Fibroblast of villous mesenchyme (primary cell): ENCODE results near the gene PPP6R3. TPM values are rescaled to one million over a fixed set of nuclear protein-coding genes. Genes with fewer than 3 reads are reported as not detected.
A peak's percentile ranks its signal among the peaks of the same experiment; 100 is the strongest.

Experiments used
- DNase-seq: peaks from one replicate; pipeline ENCODE4 v3.0.0-alpha.2; 2010; ENCODE audit warnings: low read depth
- H3K4me3 ChIP-seq: 2 replicates; pipeline ENCODE4 v1.5.1; 2011; ENCODE audit warnings: low read depth, mild to moderate bottlenecking, low read length
- CTCF ChIP-seq: IDR thresholded peaks from 2 replicates; pipeline ENCODE4 v1.5.1; 2012; ENCODE audit warnings: low read depth, mild to moderate bottlenecking, low read length; ENCODE audit not compliant: insufficient read depth
- total RNA-seq: library from RNA; depleted of rRNA; stranded (reverse); fragments of >200 nt; gene quantifications from 2 replicates; pipeline ENCODE4 v1.2.3, GENCODE V29; 2012

PPP6R3 gene
- total RNA-seq, 1 donor = 218 TPM

DNA sequence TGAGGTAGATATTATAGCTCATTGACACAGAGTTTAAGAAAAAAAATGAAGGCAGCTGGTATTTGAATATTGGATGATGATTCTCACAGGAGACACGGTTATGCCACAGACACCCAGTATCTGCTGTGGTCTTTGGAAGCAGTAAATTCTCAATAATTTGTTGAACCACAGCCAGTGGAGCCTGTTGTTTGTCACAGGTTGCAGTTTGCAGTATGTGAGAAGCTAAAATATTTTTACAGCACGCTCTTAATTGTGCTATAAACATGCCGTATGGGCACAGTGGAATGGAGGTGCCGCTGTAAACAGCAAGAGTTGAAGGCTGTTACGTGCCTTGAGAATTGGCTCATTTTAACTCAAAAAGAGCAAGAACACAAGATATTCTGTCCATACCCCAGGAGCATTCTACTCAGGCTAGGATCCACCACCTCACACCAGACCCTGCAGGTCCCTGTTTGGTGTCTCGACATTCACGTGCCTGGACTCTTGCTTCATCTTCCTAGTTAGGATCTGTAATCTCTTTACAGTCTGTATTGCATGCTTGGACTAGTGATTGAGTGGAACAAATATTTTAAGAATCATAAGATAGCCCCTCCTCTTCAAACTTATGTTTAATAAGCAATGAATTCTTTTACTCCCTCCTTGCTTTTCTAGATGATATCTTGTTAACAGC lies 129.1 kb downstream of the PPP6R3 start:
- no peak overlapping the region for H3K4me3 ChIP-seq
- peak; percentile 25 for DNase-seq
- no peak for TF ChIP-seq CTCF

DNA sequence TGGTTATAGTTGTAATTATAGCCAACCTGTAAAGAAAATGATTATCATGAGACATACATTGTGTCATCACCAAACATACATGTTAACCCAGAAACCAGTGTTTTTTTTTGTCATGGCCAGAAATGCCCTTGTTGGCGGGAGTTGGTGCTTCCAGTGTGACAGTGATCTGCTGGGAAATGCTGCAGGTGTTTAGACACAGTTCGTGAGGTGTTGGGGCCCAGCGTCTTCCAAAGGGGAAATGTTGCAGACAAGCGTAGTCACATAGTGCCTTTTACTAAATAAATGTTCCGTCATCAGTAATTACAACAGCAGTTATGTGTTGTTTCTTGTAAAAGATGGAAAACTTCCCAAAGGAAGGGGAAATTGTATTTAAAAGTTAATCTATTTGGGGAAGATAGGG lies 131.2 kb downstream of the PPP6R3 start:
- no peak for TF ChIP-seq CTCF
- no peak for DNase-seq
- H3K4me3 ChIP-seq = no peak overlapping the region

- H3K4me3 ChIP-seq = no peak overlapping the region
- DNase-seq = no peak
- TF ChIP-seq CTCF = no peak
These were observed 132.9 kb downstream of the PPP6R3 start for GRCh38 chr11:68593441-68593840.

DNA sequence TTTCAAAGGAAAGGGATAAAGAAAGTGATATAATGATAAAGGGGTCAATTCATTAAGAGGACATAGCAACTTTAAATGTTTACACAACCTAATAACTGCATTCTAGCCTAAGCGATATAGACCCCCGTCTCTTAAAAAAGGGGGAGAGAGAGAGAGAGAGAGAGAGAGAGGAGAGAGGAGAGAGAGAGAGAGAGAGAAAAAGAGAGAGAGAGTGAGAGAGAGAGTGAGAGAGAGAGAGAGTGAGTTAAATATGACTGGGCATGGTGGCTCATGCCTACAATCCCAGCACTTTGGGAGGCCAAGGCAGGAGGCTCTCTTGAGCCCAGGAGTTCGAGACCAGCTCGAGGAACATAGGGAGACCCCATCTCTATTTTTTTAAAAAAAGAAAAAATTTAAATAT lies 133.6 kb downstream of the PPP6R3 start:
- H3K4me3 ChIP-seq = no peak overlapping the region
- no peak for DNase-seq
- no peak for TF ChIP-seq CTCF

DNA sequence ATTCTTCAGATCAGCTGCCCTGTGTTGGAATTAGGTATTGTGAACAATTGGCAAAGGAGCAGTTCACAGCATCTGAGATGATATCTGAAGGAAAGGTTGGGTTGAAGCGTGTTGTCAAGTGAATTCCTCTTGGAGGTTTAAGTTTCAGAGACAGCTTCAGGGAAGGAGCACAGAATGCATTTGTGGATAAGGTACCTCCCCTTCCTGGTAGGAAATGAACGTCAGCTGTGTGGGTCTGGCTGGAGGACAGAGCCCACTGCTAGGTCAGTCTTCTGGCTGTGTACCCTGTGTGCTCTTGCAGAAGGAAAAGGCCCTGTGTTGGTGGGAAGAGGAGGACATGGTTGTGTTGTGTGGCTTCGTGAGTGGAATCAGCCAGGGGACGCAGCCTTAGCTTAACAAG lies 135.7 kb downstream of the PPP6R3 start:
- no peak for TF ChIP-seq CTCF
- DNase-seq = no peak
- H3K4me3 ChIP-seq = no peak overlapping the region

- DNase-seq = peak; percentile 33
- H3K4me3 ChIP-seq = no peak overlapping the region
These were observed 138.5 kb downstream of the PPP6R3 start for GRCh38 chr11:68598816-68599653.

More at GRCh38 chr11:68598816-68599653, 138.5 kb downstream of the PPP6R3 start:
- TF ChIP-seq CTCF = no peak
